HepG2 (cell line): Measurements from ENCODE around the gene SFMBT1. TPM values are rescaled to one million over a fixed set of nuclear protein-coding genes. Genes with fewer than 3 reads are reported as not detected.

Experiments used
- ARID4A ChIP-seq: sonication (generic); formaldehyde crosslinking; IDR thresholded peaks from 2 replicates; pipeline ENCODE4 v1.5.0; 2020; ENCODE audit warnings: mild to moderate bottlenecking, missing genetic modification reagents, borderline replicate concordance
- ATF6 ChIP-seq: sonication (generic); formaldehyde crosslinking; conservative IDR thresholded peaks from 2 replicates; pipeline ENCODE4 v1.4.0; 2020; ENCODE audit warnings: missing genetic modification reagents
- CBX1 ChIP-seq: IDR thresholded peaks from one replicate; pipeline ENCODE4 v1.6.1; 2016; ENCODE audit warnings: antibody characterized with exemption, low read depth
- ELF3 ChIP-seq: IDR thresholded peaks from 2 replicates; pipeline ENCODE4 v1.6.1; 2016; ENCODE audit warnings: missing genetic modification reagents, missing compliant biosample characterization
- GATAD1 ChIP-seq: IDR thresholded peaks from 2 replicates; pipeline ENCODE4 v1.6.1; 2016; ENCODE audit warnings: missing genetic modification reagents, missing compliant biosample characterization
- HDAC1 ChIP-seq: sonication (generic); formaldehyde crosslinking; IDR thresholded peaks from 2 replicates; pipeline ENCODE4 v1.5.1; 2020; ENCODE audit warnings: mild to moderate bottlenecking, missing genetic modification reagents
- JDP2 ChIP-seq: sonication (generic); formaldehyde crosslinking; IDR thresholded peaks from 2 replicates; pipeline ENCODE4 v1.8.1; 2022; ENCODE audit warnings: missing genetic modification reagents, borderline replicate concordance
- NR2F6 ChIP-seq, 2 experiments: IDR thresholded peaks; 2 replicates each; pipeline ENCODE4 v1.6.1; 2016; ENCODE audit warnings: antibody characterized with exemption in 1 of 2, mild to moderate bottlenecking in 1 of 2
- RXRA ChIP-seq: sonication (generic); formaldehyde crosslinking; IDR thresholded peaks from 2 replicates; pipeline ENCODE4 v1.5.1; 2020; ENCODE audit warnings: missing genetic modification reagents
- SIX1 ChIP-seq: sonication (generic); formaldehyde crosslinking; IDR thresholded peaks from 2 replicates; pipeline ENCODE4 v1.4.0; 2020; ENCODE audit warnings: missing genetic modification reagents, borderline replicate concordance
- SMAD9 ChIP-seq: sonication (generic); formaldehyde crosslinking; IDR thresholded peaks from 2 replicates; pipeline ENCODE4 v1.5.1; 2020; ENCODE audit warnings: mild to moderate bottlenecking, missing genetic modification reagents
- STAG1 ChIP-seq: sonication (generic); formaldehyde crosslinking; IDR thresholded peaks from 2 replicates; pipeline ENCODE4 v1.4.0; 2020; ENCODE audit warnings: missing genetic modification reagents
- YY1 ChIP-seq: IDR thresholded peaks from 2 replicates; pipeline ENCODE4 v1.6.1; 2011; ENCODE audit warnings: low read length, low read depth, moderate library complexity, mild to moderate bottlenecking; ENCODE audit not compliant: insufficient read depth, insufficient replicate concordance
- ZFP37 ChIP-seq: sonication (generic); formaldehyde crosslinking; IDR thresholded peaks from 2 replicates; pipeline ENCODE4 v1.4.0; 2020; ENCODE audit warnings: missing genetic modification reagents, borderline replicate concordance
- ZFP82 ChIP-seq: sonication (generic); formaldehyde crosslinking; IDR thresholded peaks from 2 replicates; pipeline ENCODE4 v1.5.1; 2020; ENCODE audit warnings: mild to moderate bottlenecking, missing genetic modification reagents, borderline replicate concordance
- ZNF18 ChIP-seq: sonication (generic); formaldehyde crosslinking; IDR thresholded peaks from 2 replicates; pipeline ENCODE4 v1.8.0; 2022; ENCODE audit warnings: mild to moderate bottlenecking, missing genetic modification reagents; ENCODE audit not compliant: insufficient replicate concordance
- ZNF274 ChIP-seq: sonication (generic); formaldehyde crosslinking; IDR thresholded peaks from 2 replicates; pipeline ENCODE4 v1.5.1; 2020; ENCODE audit warnings: mild to moderate bottlenecking, missing genetic modification reagents
- ZNF672 ChIP-seq: sonication (generic); formaldehyde crosslinking; IDR thresholded peaks from 2 replicates; pipeline ENCODE4 v1.8.1; 2022; ENCODE audit warnings: missing genetic modification reagents
- ZNF710 ChIP-seq: sonication (generic); formaldehyde crosslinking; IDR thresholded peaks from 2 replicates; pipeline ENCODE4 v1.5.0; 2020; ENCODE audit warnings: mild to moderate bottlenecking, missing genetic modification reagents, borderline replicate concordance
- polyA plus RNA-seq, 8 experiments: library from polyadenylated mRNA; depleted of rRNA in 3 of 8; stranded (reverse) in 7 of 8; unstranded in 1 of 8; fragments of >200 nt; fragmentation: Illumina TruSeq in 4 of 8; extraction: Trizol in 4 of 8; gene quantifications; 2 replicates each; pipeline versions ENCODE4 v1.2.1 to v1.2.3, GENCODE V29; 2011 to 2016; ENCODE audit warnings: low read depth in 4 of 8, missing spikeins in 1 of 8, mixed read lengths in 1 of 8; ENCODE audit not compliant: insufficient read depth in 1 of 8
- total RNA-seq, 5 experiments: library from RNA; depleted of rRNA; stranded (reverse); fragments of >200 nt; fragmentation: Illumina TruSeq; extraction: Trizol; gene quantifications; 2 replicates each; pipeline ENCODE4 v1.2.3, GENCODE V29; 2016; ENCODE audit warnings: low read depth in 1 of 5

SFMBT1 gene
- total and polyA plus RNA-seq, 2 of the 13 experiments (the other 11 are each of a cell fraction or from before 2014, with no cell fraction given), result 3.8 to 12.8 TPM

- TF ChIP-seq ZNF710 (CRISPR knock-in tag) (peak; percentile 38; the same call in 1 of the 2 replicates), ZFP37 (CRISPR knock-in tag) (no peak; the same call in 1 of the 2 replicates), SMAD9 (0 out of 2 replicates have a peak, but pooled peaks have one; percentile 24), CBX1 (no peak), YY1 (peak; percentile 52), ATF6 (no peak), GATAD1 (peak; percentile 43), ZNF274 (CRISPR knock-in tag) (no peak), HDAC1 (peak; percentile 77), ZNF672 (CRISPR knock-in tag) (no peak), RXRA (peak; percentile 84), ZFP82 (CRISPR knock-in tag) (no peak), ARID4A (peak; percentile 77), STAG1 (peak; percentile 93), SIX1 (CRISPR knock-in tag) (no peak), ZNF18 (CRISPR knock-in tag) (peak; percentile 88), JDP2 (CRISPR knock-in tag) (no peak), ELF3 (CRISPR knock-in tag) (peak; percentile 49; the same call in 1 of the 2 replicates), NR2F6 (IDR thresholded peaks at IDR 0.05) (no peak), NR2F6 (CRISPR knock-in tag; IDR thresholded peaks at IDR 0.05) (peak; percentile 48)
These were observed 27.0 kb upstream of the SFMBT1 start (continued) for GRCh38 chr3:53072653-53073552.
